Ramos (cell line): Measurements from ENCODE around the gene LHFPL6.

Experiments used
- in situ Hi-C: fragments of 300-500 bp; cut with MboI; formaldehyde crosslinking; loops from one replicate; pipeline ENCODE4 v1.14.3; 2022; ENCODE audit warnings: low sequenced_read_pairs; ENCODE audit not compliant: unreplicated experiment

LHFPL6 gene

GRCh38 chr13:39597838-39598237 is 5.2 kb downstream of the LHFPL6 start:
- in situ Hi-C loops: no loop called here

DNA sequence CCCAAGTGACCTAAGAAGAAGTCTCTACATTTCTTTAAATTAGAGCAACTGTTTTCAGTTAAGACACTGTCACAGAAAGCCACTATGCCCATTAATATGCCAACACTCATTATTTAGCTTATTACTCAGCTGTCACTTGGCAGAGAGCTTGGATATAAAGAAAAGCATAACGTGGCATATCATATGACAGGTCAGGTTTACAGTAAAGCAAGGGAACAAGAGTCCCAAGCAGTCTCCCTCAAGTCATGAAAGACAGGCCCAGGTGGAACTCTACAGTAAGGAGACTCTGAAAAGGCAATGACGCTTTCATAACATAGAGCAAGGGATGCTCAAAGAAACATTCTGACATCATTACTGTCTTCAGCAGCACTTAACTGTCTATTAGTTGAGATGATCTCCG is 6.3 kb downstream of the LHFPL6 start:
- in situ Hi-C loops: no loop called here

- in situ Hi-C loops: no loop called here
Measured at GRCh38 chr13:39596176-39596575, 6.8 kb downstream of the LHFPL6 start.

- in situ Hi-C loops: no loop called here
Measured at GRCh38 chr13:39590466-39591036, 12.4 kb downstream of the LHFPL6 start.

GRCh38 chr13:39588384-39588783 is 14.6 kb downstream of the LHFPL6 start:
- in situ Hi-C loops: no loop called here

DNA sequence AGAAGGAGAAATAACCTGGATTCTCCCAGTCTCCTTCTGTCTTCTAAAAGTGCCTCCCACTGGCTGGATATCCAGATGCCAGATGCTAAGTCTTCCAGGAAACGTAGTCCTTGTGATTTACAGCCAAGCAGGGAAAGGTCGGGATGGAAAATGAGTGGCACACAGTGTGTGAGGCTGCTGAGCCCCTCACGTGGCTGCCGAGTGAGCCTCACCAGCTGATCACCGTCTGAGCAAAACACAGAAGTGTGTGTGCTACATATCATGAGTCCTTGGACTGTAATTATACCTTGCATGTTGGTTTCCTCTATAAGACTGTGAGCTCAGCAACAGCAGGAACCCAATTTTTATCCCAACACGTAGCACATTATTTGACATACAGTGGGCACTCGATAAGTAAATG is 15.1 kb downstream of the LHFPL6 start:
- in situ Hi-C loops: no loop called here

GRCh38 chr13:39586958-39587605 is 15.9 kb downstream of the LHFPL6 start:
- in situ Hi-C loops: no loop called here

DNA sequence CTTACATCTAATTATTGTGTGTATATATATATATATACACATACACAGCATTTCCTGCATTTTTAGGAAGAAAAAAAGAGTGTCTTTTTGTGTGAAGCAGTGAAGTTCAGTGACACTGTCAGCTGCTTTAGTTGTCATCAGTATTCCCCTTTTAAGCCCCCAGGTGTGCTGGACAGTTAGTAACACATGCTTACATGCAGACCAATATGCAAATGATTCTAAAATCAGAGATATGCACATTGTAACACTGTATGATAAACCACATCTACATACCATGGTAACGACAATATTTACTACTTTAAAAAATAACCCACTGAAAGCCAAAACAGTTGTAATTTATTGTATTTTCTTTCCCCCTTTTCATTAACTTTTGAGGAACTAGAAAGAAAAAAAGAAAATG is 16.8 kb downstream of the LHFPL6 start:
- in situ Hi-C loops: no loop called here

- in situ Hi-C loops: no loop called here
Measured at GRCh38 chr13:39585219-39585618, 17.8 kb downstream of the LHFPL6 start.

GRCh38 chr13:39580881-39581575 is 22.0 kb downstream of the LHFPL6 start:
- in situ Hi-C loops: no loop called here

DNA sequence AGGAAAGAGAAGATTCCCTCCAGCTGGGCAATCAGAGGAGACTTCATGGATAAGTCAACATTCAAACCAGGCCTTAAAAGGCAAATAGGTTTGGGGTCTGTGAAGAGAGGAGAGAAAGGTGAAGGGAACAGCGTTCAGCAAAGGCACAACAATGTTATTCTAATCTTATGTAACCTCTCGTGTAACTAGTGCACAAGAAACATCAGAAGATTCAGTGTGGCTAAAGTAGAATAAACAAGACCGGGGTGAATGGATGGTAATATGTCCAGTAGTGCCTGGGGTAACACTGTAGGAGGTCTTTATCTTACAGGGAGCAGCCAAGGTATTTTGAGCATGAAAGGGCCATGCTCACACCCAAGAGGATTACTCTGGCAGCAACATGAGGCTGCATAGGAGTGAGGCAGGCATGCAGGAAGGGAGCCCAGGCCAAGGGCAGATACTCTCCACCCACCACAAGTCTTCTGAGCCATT is 24.1 kb downstream of the LHFPL6 start:
- in situ Hi-C loops: no loop called here

DNA sequence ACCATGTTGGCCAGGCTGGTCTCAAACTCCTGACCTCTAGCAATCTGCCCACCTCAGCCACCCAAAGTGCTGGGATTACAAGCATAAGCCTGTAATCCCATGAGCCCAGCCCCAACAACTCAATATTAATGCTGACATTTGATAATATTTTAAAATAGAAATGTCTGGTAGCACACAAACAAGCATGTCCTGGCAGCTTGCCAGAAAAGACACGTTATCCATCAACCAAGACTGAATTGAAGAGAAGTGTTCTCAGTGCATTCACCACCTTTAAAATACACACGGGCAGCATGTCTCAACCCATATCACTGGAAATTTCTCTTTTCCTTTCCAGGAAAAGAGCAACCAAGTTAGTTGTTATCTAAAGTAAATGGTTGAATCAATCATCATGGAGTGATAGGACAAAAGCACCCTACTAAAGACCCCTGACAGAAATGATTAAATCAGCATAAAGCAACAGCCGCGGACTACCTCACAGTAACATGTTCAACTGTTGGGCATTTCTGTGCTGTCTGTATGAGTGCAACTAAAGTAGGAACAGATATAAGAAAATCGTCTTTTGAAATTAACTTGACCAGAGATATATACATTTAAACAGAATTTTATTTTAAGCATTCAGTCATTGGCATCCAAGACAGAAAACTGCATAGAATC is 25.0 kb downstream of the LHFPL6 start:
- in situ Hi-C loops: no loop called here

DNA sequence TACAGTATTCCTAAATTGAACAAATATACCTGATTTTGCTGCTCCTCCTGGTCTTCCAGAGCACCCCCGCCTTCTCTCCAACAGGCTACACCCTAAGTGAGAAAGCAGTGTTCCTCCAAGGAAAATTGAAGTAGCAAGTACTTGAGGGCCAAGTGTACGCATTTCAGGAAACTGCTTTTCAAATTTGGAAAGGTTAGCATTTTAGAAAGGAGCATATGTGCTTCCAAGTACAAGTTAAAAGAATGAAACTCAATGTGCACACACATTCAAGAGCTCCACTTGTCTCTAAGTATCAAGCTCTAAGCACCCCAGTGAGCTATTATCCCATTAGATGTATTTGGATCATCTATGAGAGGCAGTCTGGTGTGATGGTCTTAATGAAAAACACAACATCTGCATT is 25.8 kb downstream of the LHFPL6 start:
- in situ Hi-C loops: no loop called here

GRCh38 chr13:39575641-39576238 is 27.3 kb downstream of the LHFPL6 start:
- in situ Hi-C loops: no loop called here

DNA sequence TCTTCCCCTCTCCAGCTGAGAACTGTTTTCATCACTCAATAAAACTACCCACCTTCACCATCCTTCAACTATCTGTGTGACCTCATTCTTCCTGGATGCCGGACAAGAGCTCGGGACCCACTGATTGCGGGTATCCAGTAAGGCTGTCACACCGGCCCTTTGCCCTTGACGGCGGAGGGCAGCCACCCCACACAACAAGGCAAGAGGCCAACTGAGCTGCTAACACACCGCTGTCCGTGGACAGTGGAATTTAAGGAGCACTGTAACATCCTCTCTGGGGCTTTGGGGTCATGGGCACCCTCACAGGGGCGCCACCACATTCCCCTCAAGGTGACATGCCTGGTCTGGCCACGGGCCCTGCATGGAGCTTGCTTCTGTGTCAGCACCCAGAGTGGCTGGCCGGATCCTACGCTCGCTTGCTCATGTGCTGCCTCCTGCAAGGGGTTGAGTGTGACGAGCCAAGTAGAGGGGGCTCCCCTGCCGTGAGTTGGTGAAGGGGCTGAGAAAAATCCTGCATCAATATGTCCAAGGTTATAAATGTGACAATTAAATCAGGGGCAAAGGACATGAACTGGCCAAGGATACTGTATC is 31.4 kb downstream of the LHFPL6 start:
- in situ Hi-C loops: no loop called here

- in situ Hi-C loops: no loop called here
Measured at GRCh38 chr13:39567569-39567968, 35.4 kb downstream of the LHFPL6 start.

DNA sequence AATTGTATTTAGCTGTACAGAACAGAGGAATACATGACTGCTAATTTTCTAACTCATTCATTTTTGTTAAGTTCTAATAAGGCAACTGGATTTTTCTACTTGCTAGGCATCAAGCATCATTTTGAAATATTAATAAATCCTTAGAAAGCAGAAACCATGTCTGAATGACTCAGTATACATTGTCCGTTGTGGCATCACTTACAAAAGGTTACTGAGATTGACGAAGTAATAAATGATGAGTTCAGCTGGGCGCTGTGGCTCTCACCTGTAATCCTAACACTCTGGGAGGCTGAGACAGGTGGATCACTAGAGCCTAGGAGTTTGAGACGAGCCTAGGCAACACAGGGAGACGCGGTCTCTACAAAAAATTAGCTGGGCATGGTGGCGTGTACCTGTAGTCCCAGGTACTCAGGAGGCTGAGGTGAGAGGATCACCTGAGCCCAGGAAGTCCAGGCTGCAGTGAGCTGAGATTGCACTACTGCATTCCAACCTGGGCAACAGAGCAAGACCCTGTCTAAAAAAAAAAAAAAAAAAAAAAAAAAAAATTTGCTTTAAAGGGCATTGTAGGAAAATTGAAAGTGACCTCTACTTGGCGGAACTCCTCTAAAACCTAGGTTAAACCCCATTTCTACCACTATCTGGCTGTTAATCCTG is 36.6 kb downstream of the LHFPL6 start:
- in situ Hi-C loops: no loop called here

DNA sequence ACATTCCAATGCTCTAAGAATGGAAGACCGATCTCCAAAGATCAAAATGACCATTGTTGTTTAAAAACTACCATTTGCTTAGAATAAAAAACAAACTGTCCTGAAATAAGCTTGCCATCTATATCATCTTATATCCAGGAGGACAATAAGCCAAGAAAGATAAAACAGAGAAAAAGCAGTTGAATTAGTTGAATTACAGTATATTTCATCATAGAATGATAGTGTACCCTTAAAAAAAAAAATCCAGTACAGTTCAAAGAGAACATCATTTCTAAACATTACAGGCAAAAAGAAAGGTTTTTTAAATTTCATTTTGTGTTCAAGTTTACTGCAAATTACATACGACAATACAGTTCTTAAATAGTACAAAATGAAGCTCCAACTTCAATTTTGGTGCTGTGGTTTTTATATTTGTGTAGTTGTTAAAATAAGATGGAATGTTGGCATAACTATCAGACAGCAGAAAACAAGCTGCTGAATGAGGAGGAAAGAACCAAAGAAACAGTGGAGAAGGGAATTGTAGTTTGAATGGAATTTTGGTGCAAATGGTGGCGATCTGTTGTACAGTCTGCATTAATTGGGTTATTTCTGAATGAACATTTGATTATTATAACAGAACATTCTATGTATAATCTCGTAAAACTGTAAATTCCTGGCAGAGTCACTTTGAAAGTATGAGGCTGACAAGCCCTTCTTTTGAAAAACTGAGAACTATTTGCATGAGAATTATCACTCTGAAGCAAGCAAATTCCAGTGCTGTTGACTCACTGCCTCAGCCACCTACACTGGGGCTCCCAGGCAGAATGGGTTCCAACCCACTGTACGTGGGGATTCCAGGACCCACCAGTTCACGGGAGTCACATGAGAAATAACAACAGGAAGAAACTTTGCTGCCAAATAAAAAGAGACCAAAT is 37.7 kb downstream of the LHFPL6 start:
- in situ Hi-C loops: no loop called here

- in situ Hi-C loops: no loop called here
Measured at GRCh38 chr13:39563470-39563735, 39.6 kb downstream of the LHFPL6 start.
